ENCODE measurements around the gene GNL2.
A peak's percentile ranks its signal among the peaks of the same experiment; 100 is the strongest.
"Not testable (repeated sequence)": the region's sequence is repeated elsewhere in the genome, so short reads cannot be mapped to it uniquely, and the experiment has no call there.

The GNL2 gene

GRCh38 chr1:37549341-37549740 is 46.4 kb downstream of the GNL2 start:
- no peak overlapping the region for H3K4me3 ChIP-seq (ENCODE audit: control insufficient read depth, low read depth, low read length)
- no peak for TF ChIP-seq CTCF (conservative IDR thresholded peaks at IDR 0.05; ENCODE audit: control insufficient read depth, insufficient read depth, low read depth, low read length)
- DNase-seq (ENCODE audit: low read depth), result peak; percentile 45

GRCh38 chr1:37545019-37545418 is 50.7 kb downstream of the GNL2 start:
- no peak for TF ChIP-seq CTCF (conservative IDR thresholded peaks at IDR 0.05; ENCODE audit: control insufficient read depth, insufficient read depth, low read depth, low read length)

GRCh38 chr1:37544530-37544929 is 51.2 kb downstream of the GNL2 start:
- DNase-seq (ENCODE audit: low read depth), result no peak
- no peak overlapping the region for H3K4me3 ChIP-seq (ENCODE audit: control insufficient read depth, low read depth, low read length)
- no peak for TF ChIP-seq CTCF (conservative IDR thresholded peaks at IDR 0.05; ENCODE audit: control insufficient read depth, insufficient read depth, low read depth, low read length)

More at GRCh38 chr1:37545019-37545418, 50.7 kb downstream of the GNL2 start:
- no peak for DNase-seq (ENCODE audit: low read depth)
- H3K4me3 ChIP-seq (ENCODE audit: control insufficient read depth, low read depth, low read length), result no peak overlapping the region

- H3K4me3 ChIP-seq (ENCODE audit: control insufficient read depth, low read depth, low read length), result no peak overlapping the region
- TF ChIP-seq CTCF (conservative IDR thresholded peaks at IDR 0.05; ENCODE audit: control insufficient read depth, insufficient read depth, low read depth, low read length), result no peak
- no peak for DNase-seq (ENCODE audit: low read depth)
These were observed 55.5 kb downstream of the GNL2 start for GRCh38 chr1:37540036-37540785.

- not testable (repeated sequence) for H3K4me3 ChIP-seq (ENCODE audit: control insufficient read depth, low read depth, low read length); DNase-seq (ENCODE audit: low read depth)
These were observed 56.6 kb downstream of the GNL2 start for GRCh38 chr1:37539154-37539553.

GRCh38 chr1:37537378-37537777 is 58.4 kb downstream of the GNL2 start:
- peak; percentile 78 for DNase-seq (ENCODE audit: low read depth)
- no peak overlapping the region for H3K4me3 ChIP-seq (ENCODE audit: control insufficient read depth, low read depth, low read length)
- no peak for TF ChIP-seq CTCF (conservative IDR thresholded peaks at IDR 0.05; ENCODE audit: control insufficient read depth, insufficient read depth, low read depth, low read length)

GRCh38 chr1:37533317-37534093 is 62.2 kb downstream of the GNL2 start:
- H3K4me3 ChIP-seq (ENCODE audit: control insufficient read depth, low read depth, low read length), result no peak overlapping the region
- DNase-seq (ENCODE audit: low read depth), result no peak
- no peak for TF ChIP-seq CTCF (conservative IDR thresholded peaks at IDR 0.05; ENCODE audit: control insufficient read depth, insufficient read depth, low read depth, low read length)

GRCh38 chr1:37532418-37533156 is 63.1 kb downstream of the GNL2 start:
- H3K4me3 ChIP-seq (ENCODE audit: control insufficient read depth, low read depth, low read length); DNase-seq (ENCODE audit: low read depth): not testable (repeated sequence)

- not testable (repeated sequence) for DNase-seq (ENCODE audit: low read depth)
These were observed 65.8 kb downstream of the GNL2 start for GRCh38 chr1:37529888-37530287.

More at GRCh38 chr1:37529888-37530287, 65.8 kb downstream of the GNL2 start:
- H3K4me3 ChIP-seq (ENCODE audit: control insufficient read depth, low read depth, low read length), result not testable (repeated sequence)
